GM21423 (cell line): ENCODE measurements around the gene CHSY1.
A peak's percentile ranks its signal among the peaks of the same experiment; 100 is the strongest.

Experiments
- ATAC-seq: cut with Tn5 transposase; IDR thresholded peaks from one replicate; pipeline ENCODE4 v1.9.1; 2021; ENCODE audit warnings: mild to moderate bottlenecking, moderate library complexity; ENCODE audit not compliant: unreplicated experiment

CHSY1 gene

DNA sequence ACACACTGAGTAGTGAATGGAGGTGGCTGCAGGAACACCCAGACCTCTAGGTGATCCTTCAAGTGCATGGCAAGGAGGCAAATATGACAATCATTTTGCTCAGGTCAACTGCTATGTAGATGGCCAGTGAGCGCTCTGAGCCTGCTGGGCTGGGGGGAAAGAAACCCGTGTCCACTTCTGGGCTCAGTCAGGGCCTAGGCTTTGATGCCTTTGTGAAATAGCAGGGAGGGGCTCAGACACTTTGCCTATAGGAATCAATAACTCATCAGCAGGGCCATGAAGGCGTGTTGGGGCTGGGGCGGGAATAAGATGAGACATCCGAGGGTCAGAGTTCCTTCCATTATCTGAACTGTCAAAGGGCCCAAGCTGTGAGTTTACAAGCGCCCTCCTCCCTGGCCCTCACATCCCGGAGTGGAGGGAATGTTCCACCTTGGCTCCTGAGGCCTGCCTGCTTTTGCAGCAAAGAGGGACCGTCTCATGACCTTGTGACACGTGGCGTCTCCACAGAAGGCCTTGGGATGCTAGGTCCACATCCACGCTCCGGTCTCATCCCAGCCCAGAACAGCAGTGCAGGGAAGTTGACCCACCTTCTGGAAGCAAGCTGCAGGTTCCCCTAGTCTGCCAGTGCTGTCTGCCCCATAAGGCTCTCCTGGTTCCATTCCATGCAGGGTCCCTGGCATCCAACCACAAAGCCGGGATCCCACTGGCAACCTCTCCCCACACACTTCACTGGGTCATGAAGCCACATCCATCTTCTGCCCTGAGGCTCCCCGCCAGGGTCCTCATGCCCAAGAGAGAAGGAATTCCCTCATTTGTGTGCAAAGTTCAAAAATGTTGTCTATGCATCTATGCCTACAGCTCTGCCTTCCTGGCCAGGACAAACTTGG lies 78.4 kb downstream of the CHSY1 start:
- no peak for ATAC-seq

DNA sequence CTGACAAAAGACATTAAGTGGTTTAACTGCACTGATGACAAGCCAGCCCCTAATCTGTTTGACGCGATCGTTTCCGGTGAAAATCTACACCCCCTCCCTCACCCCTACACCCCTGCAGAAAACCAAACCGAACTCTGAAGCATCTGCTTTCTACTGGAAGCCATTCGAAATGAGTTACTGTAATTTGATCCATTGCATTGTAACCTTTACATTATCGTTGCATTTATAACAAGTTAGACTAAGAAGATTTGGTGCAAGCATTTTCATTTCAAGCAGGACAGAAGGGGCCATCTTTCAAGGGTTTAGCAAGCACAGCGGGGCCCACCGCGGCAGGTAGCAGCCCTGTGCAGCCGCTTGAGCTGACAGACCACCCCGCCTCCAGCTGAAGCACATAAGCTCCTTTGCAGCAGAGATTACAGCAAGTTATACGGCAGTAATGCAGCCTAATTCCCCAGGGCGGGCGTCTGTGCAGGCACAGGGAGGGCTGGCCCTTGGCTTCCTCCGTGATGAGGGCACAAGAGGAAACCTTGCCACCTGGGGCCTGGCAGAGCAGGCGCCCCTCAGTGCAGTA lies 79.3 kb downstream of the CHSY1 start:
- ATAC-seq = no peak

DNA sequence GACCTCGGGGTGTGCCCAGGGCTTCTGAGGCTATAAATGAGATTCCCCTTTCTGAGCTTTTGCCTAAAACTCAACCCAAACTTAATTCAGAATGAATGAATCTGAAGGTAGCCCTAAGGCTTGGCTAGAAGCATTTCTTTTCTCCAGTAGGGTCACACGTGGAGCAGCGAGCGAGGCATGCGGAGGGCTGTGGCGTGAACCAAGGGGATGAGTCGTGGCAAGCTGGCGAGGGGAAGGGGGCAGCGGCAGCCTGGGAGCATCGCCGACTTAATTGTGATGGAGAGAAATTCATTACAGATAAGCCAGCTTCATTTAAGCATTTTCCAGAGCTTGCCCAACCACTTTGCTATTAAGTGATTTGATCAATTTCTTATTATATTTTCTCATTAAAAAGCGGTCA lies 79.9 kb downstream of the CHSY1 start:
- no peak for ATAC-seq

DNA sequence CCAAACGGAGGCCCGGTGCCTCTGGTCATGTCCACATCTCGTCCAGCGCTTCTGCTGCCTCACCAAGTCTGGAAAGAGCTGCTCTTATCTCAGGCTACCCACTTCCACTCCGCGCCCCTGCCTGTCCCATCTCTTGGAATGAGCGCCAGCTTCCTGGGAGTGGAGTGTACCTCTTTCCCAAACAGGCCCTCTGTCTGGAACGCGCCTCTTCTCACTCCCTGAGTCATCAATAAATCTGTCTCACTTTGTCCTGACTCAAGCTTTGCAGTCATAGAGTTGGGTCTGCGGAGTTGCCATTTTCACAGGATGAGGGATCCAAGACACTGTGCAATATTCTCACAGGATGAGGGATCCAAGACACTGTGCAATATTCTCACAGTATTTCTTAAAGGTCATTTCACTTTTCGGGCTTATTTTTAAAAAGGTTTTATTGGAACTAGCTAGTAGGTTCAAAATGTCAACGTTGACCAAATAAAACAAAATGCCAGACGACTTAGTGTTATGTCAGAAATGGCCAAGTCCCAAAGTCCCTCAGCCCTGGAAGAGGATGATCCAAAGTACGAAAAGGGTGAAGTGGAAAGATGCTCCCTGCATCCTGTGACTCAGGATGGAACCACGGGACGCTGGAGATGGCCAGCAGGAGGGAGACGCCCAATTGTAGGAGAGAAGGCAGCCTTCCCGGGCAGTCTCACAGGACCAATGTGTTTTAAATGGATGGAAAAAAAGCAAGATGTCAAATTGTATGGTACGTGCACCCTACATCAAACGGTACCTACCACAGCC lies 81.1 kb downstream of the CHSY1 start:
- no peak for ATAC-seq

DNA sequence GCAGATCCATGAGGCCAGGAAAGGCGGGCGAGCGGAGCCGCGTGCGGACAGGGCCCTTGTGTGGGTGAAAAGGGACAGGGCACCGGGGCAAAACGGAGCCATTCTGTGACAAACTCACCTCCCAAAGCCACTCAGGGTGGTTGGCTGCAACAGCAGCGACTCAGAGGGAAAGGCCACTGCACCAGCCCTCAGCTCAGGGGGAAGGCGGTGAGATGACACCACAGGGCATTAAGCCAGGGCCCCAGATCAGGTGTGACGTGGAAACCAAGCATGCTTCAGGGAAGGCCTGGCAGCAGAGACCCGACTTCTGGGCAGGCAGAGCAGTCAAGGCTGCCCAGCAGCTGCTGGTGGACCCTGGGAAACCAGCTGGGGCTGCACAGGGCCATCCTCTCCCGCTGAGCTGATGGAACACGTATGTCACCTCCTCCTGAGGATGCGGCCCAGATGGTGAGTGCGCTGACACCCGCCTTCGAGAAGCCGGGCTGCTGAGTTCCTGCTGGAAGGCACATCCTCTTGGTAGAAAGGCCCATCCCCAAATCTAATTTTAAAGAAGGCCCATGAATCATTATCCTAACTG lies 82.3 kb downstream of the CHSY1 start:
- no peak for ATAC-seq

DNA sequence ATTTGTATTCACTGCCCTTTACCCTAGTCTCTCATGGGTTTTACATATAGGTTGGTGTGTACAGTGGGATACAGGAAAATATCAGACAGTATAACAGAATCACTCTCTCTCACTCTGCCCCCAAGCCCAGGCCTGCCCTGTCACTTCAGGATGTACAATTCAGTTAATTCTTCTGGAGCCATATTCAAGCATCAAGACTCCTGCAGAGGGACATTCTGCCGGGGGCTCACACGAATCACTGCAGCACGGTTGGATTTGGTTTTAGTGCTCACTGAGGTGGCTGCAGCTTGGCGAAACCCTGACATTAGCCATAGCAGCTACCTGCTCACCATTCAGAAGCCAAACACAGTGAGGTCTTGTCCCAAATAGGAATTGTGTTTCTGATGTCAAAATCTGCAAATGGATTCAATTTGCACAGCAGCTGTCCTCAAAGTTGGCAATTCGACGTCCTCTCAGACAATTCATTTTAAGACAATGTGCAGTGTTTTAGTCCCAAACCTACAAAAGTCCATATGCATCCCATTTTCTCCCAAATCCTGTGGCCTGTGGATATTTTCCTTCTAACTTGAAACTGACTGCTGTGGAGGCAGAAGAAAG lies 82.9 kb downstream of the CHSY1 start:
- no peak for ATAC-seq

DNA sequence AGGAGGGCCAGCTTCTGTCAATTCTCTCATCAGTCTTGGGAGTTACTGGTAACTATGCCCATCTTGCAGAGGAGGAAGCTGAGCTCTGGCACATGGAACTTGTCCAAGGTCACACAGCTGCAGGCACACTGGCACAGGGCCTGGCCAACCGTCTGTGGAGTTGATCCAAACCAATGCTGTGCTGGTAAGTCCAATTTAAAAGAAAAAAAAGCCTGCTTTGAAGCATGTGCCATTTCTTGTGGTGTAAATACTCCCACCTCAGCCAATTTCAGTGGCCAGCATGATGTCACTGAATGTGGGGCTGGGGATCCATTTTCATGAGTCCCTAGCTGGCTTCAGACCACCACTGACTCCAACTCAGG lies 83.4 kb downstream of the CHSY1 start:
- peak; percentile 14 for ATAC-seq

DNA sequence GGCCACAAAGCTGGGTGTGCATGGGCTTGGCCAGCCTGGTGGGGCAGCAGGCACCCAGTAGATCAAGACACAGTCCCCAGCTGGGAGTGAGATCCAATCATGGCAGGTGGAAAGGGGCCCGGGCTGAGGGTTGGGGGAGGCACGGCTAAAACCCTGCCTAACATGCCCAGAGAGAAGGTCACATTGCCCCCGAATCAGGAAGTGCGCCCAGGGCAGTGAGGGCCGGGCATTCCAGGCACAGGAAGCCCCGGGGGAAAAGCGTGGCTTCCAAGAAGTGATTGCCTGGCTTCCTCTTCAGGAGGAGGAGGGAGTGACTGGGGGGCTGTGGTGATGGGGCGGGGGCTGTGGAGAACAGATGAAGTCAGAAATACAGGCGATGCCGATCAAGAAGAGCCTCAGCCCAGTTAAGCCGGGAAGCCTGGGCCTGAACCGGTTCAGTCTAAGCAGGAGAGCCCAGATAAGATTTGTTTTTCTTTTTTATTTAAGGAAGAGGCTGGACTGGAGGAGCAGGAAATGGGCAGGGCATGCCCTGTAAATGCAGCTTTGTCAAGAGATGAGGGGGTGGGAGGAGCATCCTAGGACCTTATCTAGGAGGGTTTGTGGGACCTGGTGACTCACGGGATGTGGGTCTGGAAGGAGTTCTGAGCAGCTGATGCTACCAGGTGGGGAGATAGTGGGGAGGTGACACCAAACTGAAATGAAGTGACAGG lies 83.9 kb downstream of the CHSY1 start:
- ATAC-seq = peak; percentile 82

DNA sequence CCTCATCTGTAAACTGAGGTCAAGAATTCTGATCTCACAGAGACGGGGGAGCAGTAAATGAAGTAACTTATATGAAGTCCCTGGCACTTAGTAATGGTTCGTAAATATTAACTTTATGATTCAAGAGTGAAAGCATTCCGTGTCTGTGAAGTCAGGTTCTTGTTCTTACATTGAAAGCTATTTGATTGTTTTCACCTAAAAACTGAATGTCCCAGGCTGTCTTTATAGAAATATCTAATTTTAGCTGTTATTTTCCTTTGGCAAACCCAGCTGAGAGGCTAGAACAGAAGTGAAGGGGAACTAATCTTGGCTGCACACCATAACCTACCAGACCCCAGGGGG lies 84.5 kb downstream of the CHSY1 start:
- ATAC-seq = no peak

DNA sequence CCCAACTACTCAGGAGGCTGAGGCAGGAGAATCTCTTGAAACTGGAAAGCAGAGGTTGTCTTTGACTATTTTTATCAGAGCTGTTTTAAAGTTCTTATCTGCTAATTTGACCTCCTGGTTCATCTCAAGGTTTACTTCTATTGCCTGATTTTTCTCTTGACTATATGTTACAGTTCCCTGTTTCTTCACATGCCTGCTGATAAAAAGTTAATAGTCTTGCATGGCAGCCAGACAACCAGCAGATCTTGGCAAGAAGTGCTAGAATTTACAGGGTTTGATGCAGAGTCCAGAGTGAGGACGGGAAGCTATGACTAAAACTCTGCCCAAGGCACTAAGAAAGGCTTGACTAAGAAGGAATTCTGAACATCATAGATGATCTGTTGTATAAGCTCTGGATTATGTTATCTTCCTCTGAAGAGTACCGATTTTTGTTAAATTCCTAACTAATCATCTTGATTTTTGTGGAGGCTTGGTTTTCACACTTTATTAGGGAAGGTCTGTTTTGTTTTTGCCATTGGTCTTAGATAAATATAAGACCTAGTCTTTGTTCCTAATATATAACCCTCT lies 85.9 kb downstream of the CHSY1 start:
- no peak for ATAC-seq

DNA sequence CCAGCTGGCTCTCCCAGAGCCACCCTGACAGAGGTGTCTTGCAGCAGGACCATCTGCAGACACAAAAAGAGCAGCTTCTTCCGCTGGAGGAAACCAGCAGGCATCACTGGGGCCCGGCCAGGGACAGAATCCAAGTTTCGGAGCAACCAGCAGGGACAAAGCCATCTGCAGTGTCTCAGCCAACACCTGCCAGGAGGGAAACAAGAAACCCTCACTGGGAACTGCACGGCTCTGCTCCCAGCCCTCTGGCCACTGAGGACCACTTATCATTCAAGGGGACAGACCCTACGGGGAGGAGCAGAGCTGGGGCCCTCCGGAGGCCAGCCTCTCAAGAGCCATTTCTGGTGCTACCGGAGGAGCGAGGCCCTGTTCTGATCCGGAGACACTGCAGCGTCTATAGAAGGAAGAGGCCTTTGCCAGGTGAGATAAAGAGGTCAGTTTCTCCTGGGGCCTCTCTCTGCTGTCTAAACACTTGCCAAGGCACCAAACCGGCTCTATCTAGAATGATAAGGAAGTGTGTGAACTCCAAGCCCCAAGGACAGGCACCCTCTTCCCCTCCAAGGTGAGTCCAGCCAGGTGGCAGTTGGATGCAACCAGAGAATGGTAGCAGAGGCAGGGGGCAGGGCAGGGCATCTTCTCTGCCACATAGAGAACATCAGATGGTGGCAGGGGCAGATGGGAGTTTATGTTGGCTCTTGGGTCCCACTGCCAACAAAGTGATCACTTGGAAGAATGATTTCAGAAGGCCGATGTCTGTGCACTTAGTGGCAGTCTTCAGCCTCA lies 89.0 kb downstream of the CHSY1 start:
- no peak for ATAC-seq

DNA sequence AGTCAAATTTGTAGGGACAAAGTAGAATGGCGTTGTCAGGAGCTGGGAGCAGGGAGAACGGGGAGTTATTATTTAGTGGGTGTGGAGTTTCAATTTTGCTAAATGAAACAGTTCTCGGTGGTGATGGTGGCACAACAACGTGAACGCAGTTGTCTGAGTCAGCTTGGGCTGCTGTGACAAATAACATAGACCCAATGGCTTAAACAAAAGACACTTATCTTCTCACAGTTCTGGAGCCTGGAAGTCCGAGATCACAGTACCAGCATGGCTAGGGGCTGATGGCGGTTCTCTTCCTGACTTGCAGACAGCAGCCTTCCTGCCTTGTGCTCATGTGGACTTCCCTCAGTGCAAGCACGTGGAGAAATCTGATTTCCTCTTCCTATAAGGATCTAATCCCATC lies 90.2 kb downstream of the CHSY1 start:
- no peak for ATAC-seq

DNA sequence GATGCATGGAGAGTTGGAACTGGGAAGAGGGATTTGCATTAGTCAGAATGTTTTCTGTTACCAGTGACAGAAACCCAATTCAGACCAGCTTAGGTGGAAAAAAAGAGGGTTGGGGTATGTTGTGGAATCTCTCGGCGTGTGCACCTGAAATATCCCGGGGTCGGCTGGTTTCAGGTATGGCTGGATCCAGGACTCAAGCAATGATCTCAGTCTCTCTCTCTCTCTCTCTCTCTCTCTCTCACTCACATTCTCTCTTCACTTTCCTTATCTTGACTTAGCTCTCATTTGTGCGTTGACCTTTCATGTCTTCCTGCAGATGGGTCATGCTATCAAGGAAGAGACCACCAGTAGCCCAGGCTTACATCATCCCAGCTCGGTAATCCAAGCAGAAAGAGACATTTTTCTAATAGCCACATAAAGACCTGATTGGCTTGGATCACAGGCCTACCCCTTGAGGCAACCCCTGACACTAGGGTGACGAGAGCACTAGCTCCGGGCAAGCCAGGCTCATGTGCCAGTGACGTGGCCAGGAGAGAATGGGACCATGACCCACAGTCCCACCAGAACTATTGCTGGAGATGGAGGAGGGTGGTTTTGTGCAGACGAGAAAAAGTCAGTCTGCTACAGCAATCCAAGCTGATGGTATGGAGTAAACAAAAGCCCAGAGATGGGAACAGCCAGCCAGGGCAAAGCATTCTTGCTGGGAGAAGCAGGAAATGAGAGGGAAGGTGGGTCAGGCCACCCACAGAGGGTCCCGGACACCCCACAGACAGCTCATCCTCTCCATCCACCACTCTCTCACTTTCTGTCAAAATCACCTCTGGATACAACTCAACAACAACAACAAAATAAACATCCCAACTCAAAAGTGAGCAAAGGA lies 91.7 kb downstream of the CHSY1 start:
- no peak for ATAC-seq

DNA sequence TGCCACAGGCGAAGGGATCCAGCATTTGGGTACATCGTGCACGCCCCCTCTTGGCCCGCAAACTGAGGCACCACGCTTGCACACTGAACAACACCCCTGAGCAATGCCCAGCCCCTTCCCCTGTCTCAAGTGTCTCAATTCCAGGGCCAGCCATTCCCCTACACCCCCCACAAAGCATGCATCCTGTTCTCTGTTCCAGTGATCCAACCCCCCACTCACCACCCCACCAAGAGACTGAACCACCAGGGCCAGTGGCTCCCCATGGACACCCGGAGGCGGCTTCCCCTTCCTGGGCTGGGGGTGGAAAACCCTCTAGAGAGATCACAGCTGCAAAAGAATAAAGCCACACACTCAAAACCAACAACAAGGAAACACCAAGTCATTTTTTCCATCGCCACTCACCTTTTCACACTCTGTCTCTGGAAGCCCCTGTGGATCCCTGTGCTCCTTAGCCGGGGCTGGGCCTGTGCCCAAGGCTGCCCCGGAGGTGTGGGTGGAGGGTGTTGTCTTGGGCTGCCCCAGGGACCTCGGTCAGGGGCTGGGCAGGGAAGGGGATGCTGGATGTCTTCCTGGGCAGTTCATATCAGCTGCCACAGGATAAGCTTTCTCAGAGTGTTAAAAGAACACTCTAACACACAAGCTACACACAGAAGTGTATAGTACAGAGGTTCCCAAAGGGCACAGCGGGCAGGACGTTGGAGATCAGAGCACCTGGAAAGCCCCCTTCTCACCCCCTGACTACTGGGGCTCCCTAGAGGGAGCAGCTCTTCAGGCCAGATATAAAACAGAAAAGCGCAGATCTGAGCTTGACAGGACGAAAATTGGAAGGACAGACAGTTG lies 92.5 kb downstream of the CHSY1 start:
- no peak for ATAC-seq

DNA sequence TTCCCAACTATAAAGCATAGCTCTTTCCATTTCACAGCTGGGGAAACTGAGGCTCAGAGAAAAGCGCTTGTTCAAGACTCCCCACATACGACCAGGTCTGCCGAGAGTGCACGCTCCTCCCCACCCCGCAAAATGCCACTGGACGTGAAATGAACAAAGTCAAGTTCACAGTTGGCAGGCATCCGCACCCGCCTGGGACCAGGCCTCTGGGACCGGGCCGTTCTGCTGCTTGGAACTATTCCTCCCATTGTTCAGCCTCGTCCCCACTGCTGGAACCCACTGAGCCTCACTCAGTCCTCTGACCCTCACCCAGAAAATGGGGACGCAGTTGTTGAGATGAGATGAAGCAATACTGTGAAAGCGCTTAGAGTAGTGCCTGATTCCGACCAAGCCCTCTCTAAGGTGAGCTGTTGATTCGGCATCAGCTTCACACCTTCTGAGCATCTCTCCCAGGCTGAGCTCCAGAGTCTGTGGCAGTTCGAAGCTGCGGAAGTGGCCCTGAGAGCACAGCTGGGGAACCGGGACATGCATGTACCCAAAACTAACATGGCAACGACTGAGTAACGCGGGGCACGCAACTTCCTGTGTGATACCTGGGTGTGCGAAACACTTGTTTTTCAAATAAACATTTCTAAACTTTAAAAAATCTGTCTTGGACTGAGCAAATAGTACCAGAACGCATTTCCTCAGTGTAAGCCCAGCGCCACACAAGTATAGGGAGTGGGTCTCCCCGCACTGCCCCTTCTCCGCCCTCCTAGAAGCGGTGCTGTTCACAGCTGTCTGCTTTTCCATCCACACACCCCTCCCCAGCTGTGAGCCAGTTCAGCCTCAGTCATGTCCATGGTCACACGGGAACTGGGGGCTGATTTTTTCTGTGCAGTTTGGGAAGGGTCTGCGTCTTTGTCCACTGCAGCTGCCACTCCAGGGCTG lies 93.4 kb downstream of the CHSY1 start:
- ATAC-seq = no peak

DNA sequence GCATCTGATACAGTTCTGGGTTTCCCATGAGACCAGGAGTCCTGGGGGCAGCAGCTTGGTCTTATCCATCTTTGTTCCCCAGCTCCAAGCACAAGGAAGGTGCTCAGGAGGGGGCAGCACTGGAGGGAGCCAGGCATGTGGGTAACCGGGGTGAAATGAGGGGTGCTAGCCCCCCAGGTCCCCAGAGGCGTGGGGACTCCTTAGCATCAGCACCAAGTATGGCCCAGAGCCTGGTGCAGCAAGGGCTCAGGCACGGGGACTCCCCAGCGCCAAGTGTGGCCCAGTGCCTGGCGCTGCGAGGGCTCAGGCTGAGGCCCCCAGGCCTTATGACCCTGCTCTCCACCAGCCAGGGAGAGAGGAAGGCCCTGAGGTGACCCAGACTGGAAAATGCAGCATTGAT lies 94.1 kb downstream of the CHSY1 start:
- ATAC-seq = no peak
